Middle frontal gyrus (tissue), 1 donor: ENCODE measurements around the gene CSPG4.
"Not testable (repeated sequence)": the region's sequence is repeated elsewhere in the genome, so short reads cannot be mapped to it uniquely, and the experiment has no call there.

Experiments
- DNase-seq: peaks from one replicate; pipeline ENCODE4 v3.0.0-alpha.2; 2015; ENCODE audit warnings: low spot score; ENCODE audit errors: extremely low spot score

Gene CSPG4

DNA sequence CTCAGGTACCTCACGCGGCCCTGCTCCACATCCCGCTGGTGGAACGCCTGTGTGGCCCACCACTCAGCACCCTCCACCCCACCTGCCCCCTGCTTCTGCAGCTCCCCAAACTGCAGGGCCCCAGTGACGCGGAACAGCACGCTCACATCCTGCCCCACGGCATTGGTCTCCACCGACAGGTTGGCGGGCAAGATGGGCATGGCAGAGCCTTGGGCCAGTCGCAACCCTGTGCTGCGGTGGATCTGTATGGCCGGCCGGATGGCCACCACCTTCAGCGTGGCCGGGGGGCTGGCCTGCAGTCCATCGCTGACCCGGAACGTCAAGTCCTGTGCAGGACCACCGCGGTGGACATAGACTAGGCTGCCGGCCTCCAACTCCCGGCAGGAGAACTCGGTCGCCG, 23.8 kb downstream of the CSPG4 start:
- no peak for DNase-seq

DNA sequence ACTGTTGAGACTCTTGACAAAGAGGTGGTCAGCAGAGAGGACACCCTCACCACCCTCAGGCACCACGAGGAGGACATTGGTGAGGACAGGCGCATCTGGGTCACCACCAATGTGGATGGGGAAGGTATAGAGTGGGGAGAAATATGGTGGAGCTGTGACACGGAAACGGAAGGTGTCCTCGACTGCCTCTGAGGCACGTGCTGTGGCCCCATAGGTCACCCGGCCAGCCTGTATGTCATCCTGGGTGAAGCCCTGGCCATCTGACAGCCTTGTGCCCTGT, 24.4 kb downstream of the CSPG4 start:
- no peak for DNase-seq

DNA sequence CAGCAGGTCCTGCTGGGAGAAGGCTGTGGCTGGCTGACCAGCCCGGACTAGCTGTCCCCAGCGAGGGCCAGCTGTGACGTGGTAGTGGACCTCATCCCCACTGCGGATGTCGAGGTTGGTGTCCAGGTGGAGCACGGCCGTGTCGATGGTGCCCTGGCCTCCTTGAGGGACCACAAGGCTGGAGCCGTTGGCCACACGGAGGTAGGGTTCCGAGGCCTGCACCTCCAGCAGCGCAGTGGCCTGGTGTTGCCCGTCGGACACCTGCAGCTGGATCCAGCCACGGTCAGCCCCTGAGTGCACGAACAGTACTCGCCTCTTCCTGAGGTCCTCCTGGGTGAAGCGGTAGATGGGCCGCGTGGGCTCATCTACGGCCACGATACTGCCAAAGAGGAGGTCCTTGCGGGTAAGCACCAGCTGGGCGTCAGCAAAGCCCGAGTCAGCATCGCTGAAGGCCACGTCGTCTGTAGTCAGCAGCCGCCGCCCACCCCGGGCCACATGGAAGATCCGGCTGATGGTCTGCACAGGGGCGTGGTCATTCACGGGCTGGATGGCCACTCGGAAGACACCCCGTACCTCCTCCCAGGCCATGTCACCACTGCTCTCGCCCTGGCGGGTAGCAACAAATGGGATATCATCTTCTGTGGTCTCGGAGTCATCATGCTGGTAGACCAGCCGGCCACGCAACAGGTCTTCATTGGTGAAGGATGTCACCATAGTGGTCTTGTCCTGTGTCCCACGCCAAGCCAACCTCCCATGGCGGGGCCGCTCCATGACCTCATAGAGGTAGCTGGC, 25.0 kb downstream of the CSPG4 start:
- DNase-seq, result no peak

DNA sequence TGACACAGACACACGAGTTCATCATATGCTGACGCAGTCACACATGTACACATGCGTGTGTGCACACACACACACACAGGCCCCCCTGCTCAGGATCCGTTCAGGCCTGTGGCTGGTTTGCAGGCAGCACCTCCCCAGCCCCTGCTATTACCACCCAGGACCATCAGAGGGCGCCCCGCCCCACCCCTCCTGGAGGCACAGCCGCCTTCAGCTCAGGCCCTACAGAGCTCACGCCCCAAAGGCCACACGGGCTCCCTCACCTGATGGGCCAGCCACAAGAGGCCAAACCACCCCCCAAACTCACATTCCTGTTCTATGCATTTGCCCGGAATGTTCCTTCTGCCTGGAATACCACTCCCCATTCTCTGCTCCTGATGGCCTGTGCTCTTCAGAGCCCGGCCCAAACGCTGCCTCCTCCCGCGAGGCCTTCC, 26.4 kb downstream of the CSPG4 start:
- not testable (repeated sequence) for DNase-seq

DNA sequence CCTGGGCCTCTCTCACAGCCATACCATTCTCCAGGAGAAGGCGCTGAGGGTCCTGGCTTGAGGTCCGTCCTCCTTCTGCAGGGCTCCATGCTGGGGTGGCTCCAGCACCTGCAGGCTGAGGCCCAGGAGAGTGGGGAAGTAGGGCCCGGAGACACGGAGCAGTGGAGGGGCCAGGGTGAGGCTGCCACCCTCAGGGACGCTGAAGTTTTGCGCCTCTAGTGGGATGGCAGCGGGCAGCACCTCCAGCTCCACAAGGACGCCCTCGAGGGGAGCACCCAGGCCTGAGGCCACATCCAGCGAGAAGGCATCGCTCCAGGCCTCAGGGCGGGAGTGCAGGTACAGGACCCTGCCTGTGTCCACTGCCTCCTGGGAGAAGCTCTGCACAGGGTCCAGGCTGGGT, 27.5 kb downstream of the CSPG4 start:
- no peak for DNase-seq

DNA sequence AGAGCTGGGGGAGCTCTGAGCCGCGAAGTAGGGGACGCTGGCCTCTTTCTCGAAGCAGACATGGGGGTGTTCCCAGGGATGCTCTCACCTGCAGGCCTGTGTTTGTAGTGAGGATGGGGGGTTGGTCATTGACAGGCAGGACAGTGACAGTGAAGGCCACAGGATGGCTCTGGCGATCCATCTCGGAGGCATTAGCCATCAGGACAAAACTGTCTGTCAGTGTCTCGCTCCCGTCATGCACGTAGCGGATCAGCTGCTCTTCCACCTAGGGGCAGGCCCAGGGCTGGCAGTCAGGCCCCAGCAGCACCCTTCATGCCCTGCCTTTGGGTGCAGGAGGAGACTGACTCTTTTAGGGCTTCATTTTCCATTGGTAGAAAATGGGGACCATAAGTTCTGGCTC, 28.0 kb downstream of the CSPG4 start:
- DNase-seq, result no peak

DNA sequence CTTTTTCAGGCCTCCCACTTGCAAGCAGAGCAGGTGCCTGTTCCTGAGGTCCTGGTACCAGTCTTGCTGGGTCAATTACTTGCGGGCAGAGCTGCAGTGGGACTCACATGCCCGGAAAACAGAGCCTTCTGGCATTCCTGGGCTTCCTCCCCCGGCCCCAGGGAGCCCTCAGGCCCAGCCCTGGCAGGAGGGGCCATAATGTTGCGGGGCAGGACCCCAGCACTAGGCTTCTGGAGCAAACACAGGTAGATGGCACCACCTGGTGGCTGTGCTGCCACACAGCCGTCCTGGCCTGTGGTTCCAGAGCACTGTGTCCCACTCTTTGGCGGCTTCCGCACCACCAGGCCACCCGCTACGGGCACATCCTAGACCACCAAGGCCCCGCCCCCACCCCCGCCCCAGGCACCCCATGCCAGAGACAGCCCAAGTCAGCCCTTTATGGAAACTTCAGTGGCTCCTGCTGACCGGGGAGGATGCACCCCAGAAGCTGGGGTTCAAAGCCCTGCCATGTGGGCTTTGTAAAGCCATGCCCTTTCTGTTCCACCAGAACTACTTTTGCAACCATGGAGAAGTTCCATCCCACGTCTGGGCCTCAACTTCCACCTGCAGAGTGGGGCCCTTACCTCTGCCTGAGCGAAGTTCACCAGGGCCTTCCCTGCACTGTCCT, 28.9 kb downstream of the CSPG4 start:
- not testable (repeated sequence) for DNase-seq

DNA sequence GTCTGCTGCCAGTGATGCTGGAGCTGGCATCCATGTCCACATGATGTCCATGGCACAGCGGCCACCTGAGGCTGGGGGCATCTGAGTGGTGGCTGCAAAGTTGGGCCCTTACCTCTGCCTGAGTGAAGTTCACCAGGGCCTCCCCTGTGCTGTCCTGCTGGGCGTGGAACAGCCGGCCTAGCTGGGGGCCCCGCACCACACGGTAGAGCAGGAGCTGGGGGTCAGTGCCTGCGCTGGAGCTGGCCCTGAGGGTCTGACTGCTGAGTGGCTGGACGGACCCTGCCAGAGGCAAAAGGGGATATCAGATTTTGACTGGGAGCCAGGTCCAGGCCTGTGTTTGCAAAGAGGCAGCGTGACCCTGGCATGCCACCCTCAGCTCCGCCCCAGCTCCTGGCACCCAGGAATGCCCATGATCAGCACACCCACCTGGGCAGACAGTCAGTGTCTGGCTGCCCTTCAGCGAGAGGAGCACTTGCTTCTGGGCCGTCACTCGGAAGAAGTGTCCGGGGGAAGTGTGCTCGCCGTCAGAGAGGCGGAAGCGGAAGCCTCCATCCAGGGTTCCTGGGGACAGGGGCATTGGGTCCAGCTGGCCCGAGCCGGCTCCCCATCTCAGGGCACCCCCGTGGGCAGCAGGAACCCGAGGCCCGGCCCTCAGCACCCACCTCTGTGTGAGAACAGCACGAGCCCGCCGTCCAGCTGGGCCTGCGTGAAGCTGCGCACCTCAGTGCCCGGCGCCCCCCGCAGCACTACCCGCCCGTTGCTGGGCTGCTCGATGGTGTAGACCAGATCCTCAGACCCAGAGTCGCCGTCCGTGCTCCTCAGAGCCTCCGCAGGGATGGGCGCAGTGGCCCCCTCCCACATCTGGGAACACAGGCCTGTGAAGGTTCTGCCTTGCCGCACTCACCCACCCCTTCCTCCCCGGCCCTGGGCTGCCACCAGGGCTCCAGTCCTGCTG, 30.2 kb downstream of the CSPG4 start:
- DNase-seq, result no peak

DNA sequence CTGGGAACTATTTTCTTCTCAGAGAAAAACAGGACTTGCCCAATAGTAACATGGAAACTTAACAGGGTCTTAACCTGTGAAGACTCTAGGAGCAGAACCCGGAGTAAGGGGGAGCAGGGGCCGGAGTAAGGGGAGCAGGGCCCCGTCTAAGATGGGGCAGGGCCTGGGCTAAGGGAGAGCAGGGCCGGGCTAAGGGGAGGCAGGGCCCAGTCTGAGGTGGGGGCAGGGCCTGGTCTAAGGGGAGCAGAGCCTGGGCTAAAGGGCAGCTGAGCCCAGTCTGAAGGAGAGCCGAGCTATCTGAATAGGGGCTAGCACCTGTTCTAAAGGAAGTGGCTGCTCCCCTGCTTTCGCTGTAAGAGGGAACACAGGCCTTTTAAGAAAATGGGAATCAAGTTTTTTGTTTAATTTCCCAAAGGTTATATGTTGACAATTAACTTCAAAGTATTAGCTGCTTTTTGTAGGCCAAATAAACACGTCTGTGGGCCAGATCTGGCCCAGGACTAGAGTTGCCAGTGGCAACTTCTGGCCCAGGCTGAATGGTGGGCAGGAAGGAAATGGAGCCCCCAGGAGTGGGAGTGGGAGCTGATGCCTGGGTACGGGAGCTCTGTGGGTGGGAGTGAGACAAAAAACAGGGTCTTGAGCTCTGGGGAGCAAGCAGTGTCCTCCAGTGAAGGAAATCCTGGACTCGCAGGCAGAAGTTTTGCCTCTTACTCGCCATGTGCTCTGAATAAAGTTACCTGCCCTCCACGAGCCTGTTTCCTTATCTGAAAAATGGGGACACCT, 32.5 kb downstream of the CSPG4 start:
- DNase-seq, result no peak

DNA sequence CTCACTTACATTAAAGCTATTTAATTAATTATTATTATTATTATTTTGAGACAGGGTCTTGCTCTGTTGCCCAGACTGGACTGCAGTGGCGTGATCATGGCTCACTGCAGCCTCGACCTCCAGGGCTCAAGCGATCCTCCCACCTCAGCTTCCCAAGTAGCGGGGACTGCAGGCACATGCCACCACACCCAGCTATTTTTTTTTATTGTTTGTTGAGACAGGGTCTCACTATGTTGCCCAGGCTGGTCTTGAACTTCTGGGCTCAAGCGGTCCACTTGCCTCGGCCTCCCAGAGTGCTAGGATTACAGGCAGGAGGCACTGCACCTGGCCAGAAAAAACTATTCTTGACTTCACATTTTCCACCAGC, 34.3 kb downstream of the CSPG4 start:
- DNase-seq, result not testable (repeated sequence)

DNA sequence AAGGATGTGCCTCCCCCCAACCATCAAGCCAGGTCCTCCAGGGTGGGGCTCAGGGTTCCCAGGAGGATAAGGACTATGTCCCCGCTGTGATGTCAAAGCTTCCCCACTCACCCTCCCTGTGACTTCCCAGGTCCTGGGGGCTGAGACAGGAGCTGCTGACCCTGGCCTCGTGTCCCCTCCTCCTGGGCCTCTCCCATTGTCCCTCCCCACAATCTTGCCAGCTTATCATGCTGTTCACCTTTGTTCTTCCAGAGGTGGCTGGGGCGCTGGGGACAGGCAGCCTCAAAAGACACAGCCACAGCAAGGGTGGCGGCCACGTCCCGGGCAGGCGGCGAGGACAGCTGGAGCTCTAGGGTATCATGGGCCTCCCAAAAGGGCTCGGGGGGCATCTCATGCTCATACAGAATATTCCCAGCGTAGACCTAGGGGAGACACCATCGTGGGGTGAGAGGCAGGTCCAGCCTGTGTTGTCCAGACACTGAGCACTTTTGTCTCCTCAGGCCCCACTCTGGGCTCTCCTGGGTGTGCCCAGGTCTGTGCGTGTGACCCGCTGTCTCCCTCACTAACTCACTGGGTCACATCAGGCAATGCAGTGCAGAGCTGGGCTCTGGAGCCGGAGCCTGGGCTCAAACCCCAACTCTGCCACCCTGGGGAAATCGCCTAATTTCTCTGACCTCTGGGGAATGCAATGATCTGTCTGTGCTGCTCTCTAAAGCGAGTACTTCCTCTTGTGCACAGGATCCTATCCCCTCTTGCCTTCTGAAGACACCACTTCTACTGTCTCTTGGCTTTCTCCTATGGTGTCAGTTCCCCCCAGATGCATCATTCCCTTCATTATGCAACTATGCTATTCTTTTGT, 35.0 kb downstream of the CSPG4 start:
- no peak for DNase-seq

DNA sequence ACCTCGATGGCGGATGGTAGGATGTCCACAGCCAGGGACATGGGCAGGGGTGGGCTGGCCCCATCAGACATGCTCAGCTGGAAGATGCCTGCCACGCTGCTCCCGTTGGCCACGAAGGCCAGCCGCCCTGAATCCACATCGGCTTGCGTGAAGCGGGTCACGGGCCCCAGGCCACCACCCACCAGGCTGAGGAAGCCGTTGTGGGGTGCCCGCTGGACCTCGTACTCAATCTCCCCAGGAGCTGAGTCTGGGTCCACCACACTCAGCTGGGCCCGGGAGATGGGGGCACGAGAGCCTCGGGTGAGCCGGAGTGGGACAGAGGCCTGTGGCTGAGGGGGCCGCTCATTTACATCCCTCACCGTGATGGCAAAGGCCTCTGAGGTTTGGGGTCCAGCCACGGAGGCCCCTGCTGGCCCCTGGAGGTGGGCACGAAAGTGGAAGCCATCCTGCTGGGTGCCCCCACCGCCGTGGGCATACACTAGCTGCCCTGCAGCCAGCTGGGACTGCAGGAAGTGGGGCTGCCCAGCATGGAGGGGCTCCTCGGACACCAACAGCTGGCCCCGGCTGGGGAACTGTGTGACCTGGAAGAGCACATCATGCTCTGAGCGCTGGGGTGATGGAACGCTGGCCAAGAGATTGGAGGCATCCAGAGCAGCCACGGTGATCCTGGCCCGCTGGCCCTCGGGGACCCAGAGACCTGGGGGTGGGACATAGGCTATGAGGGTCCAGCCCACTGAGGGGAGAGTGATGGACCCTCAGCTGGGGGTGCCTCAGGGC, 35.8 kb downstream of the CSPG4 start:
- no peak for DNase-seq

DNA sequence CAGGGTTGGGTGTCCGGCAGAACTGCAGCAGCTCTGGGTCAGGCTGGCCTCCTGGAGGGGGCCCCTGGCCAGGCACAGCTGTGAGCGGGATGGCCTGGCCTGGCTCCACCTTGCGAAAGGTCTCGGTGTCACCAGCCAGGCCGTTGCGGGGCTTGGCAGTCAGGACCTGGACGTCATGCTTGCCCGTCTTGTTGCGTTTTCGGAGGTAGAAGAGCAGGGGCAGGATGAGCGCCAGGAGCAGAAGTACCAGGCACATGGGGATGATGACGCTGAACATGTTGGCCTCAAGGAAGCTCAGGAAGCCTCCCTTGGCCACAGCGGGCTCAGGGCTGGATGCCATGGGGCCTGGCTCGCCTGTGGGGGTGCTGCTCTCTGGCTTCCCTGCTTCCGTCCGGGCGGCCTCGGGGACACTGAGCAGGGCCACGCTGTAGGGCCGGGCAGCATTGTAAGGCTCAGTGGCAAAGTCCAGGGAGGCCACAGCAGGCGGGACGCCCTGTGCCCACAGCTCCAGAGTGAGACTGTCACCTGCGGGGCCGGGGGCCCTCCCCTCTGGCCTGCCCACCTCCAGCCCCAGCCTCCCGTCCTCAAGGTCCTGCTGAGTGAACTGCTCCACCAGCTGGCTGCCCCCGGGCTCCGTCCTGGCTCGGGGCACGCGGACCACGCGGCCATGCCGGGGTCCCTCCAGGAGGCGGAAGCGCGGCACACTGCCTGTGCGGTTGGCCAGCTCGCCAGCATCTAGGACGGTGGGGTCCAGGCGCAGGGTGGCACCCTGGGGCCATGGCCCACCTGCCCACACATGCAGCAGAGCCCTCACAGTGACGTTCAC, 36.9 kb downstream of the CSPG4 start:
- no peak for DNase-seq

DNA sequence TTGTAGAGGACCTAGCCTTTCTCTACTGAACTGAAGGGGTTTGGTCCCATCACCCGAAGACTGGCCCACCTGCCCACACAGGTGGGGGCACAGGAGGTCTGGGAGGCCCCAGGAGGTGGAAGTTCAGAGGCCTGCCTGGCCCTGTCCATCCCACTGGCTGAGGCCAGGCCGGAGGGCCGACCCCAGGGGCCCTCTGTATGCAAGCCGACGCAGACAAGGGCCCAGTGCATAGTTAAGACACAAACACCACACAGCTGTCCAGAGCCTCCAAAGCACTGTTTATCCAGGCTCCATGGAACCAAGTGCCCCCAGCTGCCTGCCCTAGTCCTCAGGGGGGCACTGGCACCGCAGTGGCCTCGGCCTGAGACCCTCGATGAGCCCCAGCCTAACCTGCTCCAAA, 38.3 kb downstream of the CSPG4 start:
- no peak for DNase-seq

DNA sequence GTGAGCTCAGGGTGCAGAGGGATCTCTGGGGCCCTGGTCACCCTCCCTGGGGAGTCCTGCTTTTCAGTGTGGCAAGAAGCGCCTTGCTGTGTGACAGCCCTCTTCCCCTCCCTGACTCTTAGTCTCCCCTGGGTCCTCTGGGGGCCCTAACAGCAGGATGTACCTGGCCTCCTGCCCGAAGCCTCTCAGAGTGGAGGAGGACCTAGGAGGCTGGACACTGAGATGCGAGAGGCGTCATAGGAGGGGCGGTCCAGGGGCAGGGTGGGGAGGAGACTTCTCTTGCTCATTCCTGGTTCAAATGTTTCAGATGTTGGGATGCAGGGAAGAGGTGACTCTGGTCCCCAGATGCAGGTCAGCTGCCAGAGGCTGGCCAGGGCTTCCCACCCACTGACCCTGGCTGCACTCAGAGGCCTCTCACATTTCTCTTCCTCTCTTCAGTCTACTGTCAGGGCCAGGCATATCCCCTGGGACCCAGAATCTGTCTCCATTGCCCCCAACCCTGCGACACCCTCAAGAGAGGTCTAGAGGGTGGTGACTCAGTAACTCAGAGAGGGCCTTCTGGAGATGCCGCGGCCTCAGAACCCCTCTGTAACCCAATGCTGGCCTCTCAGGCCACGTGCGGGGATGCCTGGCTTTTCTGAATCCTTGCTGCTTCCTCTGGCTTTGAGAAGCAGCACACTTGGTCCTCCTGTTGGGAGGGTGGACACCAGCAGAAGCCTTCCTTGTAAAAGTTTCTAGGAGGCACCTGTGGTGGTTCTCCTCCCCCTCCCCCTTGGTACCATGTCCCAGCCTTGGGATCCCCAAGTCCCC, 39.0 kb downstream of the CSPG4 start:
- no peak for DNase-seq

DNA sequence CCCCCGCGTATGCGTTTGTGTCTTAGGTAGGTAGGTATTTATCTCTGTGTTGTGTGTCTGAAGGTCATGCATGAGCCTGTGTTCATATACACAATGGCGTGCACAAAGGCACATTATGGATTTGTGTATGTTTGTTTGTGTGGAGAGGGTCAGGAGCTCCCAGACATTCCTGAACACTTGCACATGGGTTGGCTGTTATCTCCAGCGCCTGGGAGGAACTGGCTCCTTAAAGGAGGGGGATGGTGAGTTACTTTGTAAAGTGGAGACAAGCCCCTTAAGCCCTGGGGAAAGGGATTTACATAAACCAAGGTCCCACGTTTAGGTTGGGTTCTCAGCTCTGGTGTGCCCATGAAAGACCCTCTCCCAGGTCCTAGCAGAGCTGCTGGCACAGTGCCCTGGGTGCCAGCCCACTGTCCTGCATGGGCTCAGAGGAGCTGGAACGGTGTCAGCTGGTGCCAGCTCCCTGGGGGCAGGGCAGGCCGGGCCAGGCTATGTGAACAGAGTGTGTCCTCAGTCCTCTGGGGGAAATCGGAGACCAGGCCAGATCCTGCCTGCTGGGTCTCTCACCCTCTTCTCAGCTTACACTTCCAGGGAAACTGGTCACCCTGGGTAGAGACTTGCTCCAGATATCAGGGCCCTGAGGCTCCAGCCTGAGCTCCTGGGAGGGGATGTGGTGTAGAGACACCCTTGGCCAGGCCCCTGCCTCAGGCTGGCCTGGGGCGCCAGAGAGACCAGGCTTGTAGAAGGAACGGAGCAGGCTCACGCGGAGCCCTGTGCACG, 39.8 kb downstream of the CSPG4 start:
- no peak for DNase-seq
